Transverse colon (tissue), 4 donors: ENCODE data around the gene SMAD4. TPM values are rescaled to one million over a fixed set of nuclear protein-coding genes. Genes with fewer than 3 reads are reported as not detected.

Source experiments
- DNase-seq: peaks from one replicate; pipeline ENCODE4 v3.0.0-alpha.2; 2019
- H3K27ac ChIP-seq, 4 donors: fragments of 200-600 bp; sonication (generic); 2 replicates each; pipeline ENCODE4 v1.5.1; 2016 to 2018; ENCODE audit warnings: inconsistent platforms in 4 of 4
- H3K27me3 ChIP-seq: fragments of 200-600 bp; sonication (generic); 2 replicates; pipeline ENCODE4 v1.5.1; 2017; ENCODE audit warnings: inconsistent platforms
- H3K36me3 ChIP-seq, 4 donors: fragments of 200-600 bp; sonication (generic); 2 replicates each; pipeline ENCODE4 v1.5.1; 2017 to 2019; ENCODE audit warnings: inconsistent platforms in 4 of 4
- H3K4me1 ChIP-seq, 4 donors: fragments of 200-600 bp; sonication (generic); 2 replicates each; pipeline ENCODE4 v1.5.1; 2017 to 2020; ENCODE audit warnings: inconsistent platforms in 4 of 4
- H3K4me3 ChIP-seq, 4 donors: fragments of 200-600 bp; sonication (generic); 1 replicate in 1 of 4; 2 replicates in 3 of 4; pipeline versions ENCODE4 v1.5.1 to v1.6.1; 2017 to 2019; ENCODE audit warnings: inconsistent platforms in 4 of 4
- H3K9me3 ChIP-seq, 2 donors: fragments of 200-600 bp; sonication (generic); 2 replicates each; pipeline ENCODE4 v1.5.1; 2017 to 2019; ENCODE audit warnings: inconsistent platforms in 2 of 2
- EP300 ChIP-seq: sonication (generic); formaldehyde crosslinking; IDR thresholded peaks from one replicate; pipeline ENCODE4 v1.6.1; 2017; ENCODE audit warnings: antibody characterized with exemption, low read depth
- POLR2A ChIP-seq: fragments of 450-650 bp; IDR thresholded peaks from one replicate; pipeline ENCODE4 v1.6.1; 2016; ENCODE audit warnings: antibody characterized with exemption, mild to moderate bottlenecking, moderate library complexity
- POLR2AphosphoS5 ChIP-seq, 3 donors: sonication (generic); formaldehyde crosslinking; IDR thresholded peaks; one replicate each; pipeline ENCODE4 v1.6.1; 2016; ENCODE audit warnings: antibody characterized with exemption in 3 of 3
- WGBS, 2 donors: methylation state at CpG; one replicate each; pipeline ENCODE4 v1.1.5; 2018; ENCODE audit warnings: low coverage in 1 of 2; 5-methylcytosine and 5-hydroxymethylcytosine counted together
- in situ Hi-C, 4 donors: fragments of 200-750 bp; cut with MboI; loops; one replicate each; pipeline versions ENCODE4 v1.15.0 to v1.15.1; 2017; ENCODE audit warnings: low sequenced_read_pairs in 3 of 4, low pct_ligation_motif_present in 1 of 4, low pct_unique_long_range_greater_than_20kb in 1 of 4
- intact Hi-C: fragments of 100-400 bp; cut with DNase I; formaldehyde crosslinking; loops from one replicate; pipeline ENCODE4 v1.15.1; 2023; ENCODE audit warnings: low total_unique reads
- total RNA-seq, 4 donors: library from RNA; depleted of rRNA; stranded (reverse); fragments of >200 nt; gene quantifications; one replicate each; pipeline ENCODE4 v1.1.0, GENCODE V29; 2016
- TF ChIP-seq, protein P1 (sequence below), 5 experiments: fragments of 200-600 bp in 3 of 5; fragments of 450-650 bp in 2 of 5; sonication (generic) in 3 of 5; IDR thresholded peaks; 1 replicate in 2 of 5; 2 replicates in 3 of 5; pipeline ENCODE4 v1.5.1; 2016 to 2017; ENCODE audit warnings: antibody characterized with exemption in 5 of 5, inconsistent platforms in 3 of 5, mild to moderate bottlenecking in 2 of 5, moderate library complexity in 1 of 5

Gene SMAD4
- total RNA-seq, 4 donors from 2014 or later = 77.1 to 172 (median 85.6) TPM

DNA sequence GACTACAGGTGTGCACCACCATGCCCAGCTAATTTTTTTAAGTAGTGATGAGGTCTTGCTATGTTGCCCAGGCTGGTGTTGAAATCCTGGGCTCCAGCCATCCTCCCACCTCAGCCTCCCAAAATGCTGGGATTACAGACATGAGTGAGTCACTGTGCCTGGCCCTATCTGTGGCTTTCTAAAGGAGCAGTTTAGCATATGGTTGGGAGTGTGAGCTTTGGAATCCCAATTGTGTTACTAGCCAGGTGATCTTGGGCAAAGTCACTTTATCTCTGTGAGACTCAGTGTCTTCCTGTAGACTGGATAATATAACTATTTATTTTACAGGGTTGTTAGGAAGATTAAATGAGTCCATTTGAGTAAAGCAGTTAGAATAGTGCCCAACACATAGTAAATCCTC lies 19.8 kb upstream of the SMAD4 start:
- Histone ChIP-seq H3K27me3 (no peaks in the 10 kb centered on the region), H3K9me3 (no peaks in the 10 kb centered on the region), H3K4me3 (no peak overlapping the region), H3K36me3 (no peaks in the 10 kb centered on the region), H3K4me1 (peaks cover 0 to 17% (median 2%) of the 10 kb centered on the region in 4 donors), H3K27ac (no peak overlapping the region)
- intact Hi-C loops = no loop called here
- TF ChIP-seq POLR2AphosphoS5 (IDR thresholded peaks at IDR 0.05) (no peak), POLR2A (no peak), EP300 (no peak)
- TF ChIP-seq, protein P1, sequence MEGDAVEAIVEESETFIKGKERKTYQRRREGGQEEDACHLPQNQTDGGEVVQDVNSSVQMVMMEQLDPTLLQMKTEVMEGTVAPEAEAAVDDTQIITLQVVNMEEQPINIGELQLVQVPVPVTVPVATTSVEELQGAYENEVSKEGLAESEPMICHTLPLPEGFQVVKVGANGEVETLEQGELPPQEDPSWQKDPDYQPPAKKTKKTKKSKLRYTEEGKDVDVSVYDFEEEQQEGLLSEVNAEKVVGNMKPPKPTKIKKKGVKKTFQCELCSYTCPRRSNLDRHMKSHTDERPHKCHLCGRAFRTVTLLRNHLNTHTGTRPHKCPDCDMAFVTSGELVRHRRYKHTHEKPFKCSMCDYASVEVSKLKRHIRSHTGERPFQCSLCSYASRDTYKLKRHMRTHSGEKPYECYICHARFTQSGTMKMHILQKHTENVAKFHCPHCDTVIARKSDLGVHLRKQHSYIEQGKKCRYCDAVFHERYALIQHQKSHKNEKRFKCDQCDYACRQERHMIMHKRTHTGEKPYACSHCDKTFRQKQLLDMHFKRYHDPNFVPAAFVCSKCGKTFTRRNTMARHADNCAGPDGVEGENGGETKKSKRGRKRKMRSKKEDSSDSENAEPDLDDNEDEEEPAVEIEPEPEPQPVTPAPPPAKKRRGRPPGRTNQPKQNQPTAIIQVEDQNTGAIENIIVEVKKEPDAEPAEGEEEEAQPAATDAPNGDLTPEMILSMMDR (IDR thresholded peaks at IDR 0.05) = no peak
- in situ Hi-C loops = no loop called here
- no peak for DNase-seq

DNA sequence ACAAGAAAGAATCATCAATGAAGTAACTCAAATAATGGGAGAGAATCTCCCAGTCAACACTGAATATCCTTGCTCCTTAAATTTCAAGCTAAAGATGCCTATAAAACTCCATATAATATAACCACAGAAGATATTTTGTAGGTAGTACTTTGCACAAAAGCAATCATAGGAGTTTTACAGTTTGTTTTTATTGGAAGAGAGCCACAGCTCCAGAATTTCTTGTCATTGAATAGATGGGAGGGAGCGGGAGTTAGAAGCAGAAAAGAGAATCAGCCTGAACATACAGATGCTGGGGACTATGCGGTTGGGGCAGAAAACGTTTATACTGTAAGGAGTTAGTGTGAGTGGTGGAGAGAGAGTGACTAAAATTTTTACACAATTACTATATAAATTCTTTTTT lies 18.3 kb upstream of the SMAD4 start:
- intact Hi-C loops = no loop called here
- in situ Hi-C loops = no loop called here
- no peak overlapping the region for H3K27ac ChIP-seq
- 30 to 67% methylated on average over 3 of the region's 3 CpGs for WGBS, 2 donors
- H3K27me3 ChIP-seq = no peaks in the 10 kb centered on the region
- DNase-seq = no peak
- H3K36me3 ChIP-seq = no peaks in the 10 kb centered on the region
- no peak overlapping the region for H3K4me3 ChIP-seq
- TF ChIP-seq POLR2A (no peak), POLR2AphosphoS5 (IDR thresholded peaks at IDR 0.05) (no peak), EP300 (no peak)
- no peaks in the 10 kb centered on the region for H3K9me3 ChIP-seq
- H3K4me1 ChIP-seq = peaks cover 0 to 17% (median 2%) of the 10 kb centered on the region in 4 donors

DNA sequence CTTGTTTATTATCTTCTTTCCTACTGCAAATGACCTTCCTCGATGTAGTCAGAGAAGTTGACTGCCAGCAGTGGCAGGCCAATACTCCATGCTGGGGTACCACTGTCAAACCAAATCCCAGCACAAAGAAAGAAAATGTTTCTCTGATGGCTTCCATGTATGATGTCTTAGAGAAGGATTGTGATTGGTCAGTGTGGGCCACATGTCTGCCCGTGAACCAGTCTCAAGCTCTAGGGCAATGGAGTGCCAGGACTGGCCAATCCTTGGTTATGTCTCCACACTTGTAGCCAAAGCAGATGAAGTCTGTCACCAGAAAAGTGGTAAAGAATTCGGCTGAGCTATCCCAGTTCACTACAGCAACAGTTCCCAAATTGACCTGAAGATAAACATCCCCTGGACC lies 17.6 kb upstream of the SMAD4 start:
- intact Hi-C loops = no loop called here

DNA sequence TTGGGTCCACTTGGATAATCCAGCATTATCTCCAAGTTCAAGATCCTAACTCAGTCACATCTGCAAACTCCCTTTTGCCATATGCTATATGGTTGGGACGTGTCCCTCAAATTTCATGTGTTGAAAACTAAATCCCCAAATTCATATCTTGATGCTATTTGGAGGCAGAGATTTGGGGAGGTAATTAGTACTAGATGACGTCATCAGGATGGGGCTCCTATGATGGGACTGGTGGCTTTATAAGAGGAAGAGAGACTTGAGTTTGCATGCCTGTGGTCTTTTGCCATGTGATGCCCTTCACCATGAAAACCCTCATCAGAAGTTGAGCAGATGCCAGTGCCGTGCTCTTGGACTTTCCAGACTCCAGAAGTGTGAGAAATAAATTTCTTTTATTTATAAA lies 16.8 kb upstream of the SMAD4 start:
- WGBS, 2 donors = 86 to 100% methylated on average over 3 of the region's 3 CpGs
- in situ Hi-C loops (no loop called here), intact Hi-C loops (no loop called here)
- Histone ChIP-seq H3K4me3 (no peak overlapping the region), H3K27ac (no peak overlapping the region), H3K4me1 (peaks cover 0 to 17% (median 2%) of the 10 kb centered on the region in 4 donors), H3K9me3 (no peaks in the 10 kb centered on the region), H3K27me3 (no peaks in the 10 kb centered on the region), H3K36me3 (no peaks in the 10 kb centered on the region)
- DNase-seq = no peak
- TF ChIP-seq POLR2AphosphoS5 (IDR thresholded peaks at IDR 0.05) (no peak), POLR2A (no peak), EP300 (no peak)
- TF ChIP-seq, protein P1 (IDR thresholded peaks at IDR 0.05) = no peak

More for the DNA sequence above, 17.6 kb upstream of the SMAD4 start:
- no peak overlapping the region for H3K4me3 ChIP-seq
- no peaks in the 10 kb centered on the region for H3K36me3 ChIP-seq
- no peak for DNase-seq
- H3K9me3 ChIP-seq = no peaks in the 10 kb centered on the region
- peaks cover 0 to 17% (median 2%) of the 10 kb centered on the region in 4 donors for H3K4me1 ChIP-seq
- no peak overlapping the region for H3K27ac ChIP-seq
- in situ Hi-C loops = no loop called here
- 80 to 81% methylated on average over 1 to 3 of the region's 3 CpGs for WGBS, 2 donors
- no peaks in the 10 kb centered on the region for H3K27me3 ChIP-seq
- TF ChIP-seq EP300 (no peak), POLR2A (no peak)

DNA sequence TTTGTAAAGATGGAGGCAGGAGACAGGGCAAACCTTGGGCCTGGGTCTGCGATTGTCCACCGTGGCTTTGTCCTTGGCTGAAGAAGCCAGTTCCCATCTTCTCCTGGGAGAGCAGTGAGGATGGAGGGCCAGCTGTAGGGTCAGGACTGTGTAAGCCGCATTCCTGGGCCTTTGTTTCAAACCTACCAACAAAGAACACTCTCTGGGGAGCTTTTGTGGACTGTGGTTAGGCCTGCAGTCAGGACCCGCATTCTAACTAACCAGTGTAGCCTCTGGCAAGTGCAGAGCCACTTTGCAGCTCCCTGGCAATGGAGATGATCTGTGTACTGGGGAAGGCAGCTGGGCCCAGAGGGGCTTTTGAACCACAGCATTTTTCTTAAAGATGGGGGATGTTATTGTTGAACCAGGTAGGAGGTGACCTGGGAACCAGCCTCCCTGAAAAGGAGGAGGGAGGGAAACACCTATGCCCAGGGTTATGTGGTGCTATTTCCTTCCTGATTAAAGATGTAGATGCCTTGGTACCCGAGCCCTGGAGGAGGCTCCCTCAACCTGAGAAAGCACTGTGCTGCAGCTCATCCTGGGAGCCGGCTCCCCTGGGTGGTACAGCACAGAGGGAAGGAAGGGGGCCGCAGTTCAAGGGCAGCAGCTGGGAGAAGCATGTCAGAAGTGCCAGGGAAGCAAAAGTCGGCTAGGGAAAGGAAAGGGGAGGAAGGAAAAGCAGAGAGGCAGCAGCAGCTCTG lies 12.7 kb upstream of the SMAD4 start:
- H3K4me3 ChIP-seq = no peak overlapping the region

More for the DNA sequence above, 12.7 kb upstream of the SMAD4 start:
- Histone ChIP-seq H3K27ac (no peak overlapping the region), H3K27me3 (no peaks in the 10 kb centered on the region), H3K36me3 (no peaks in the 10 kb centered on the region), H3K9me3 (no peaks in the 10 kb centered on the region), H3K4me1 (no peaks in the 10 kb centered on the region)
- no peak for TF ChIP-seq POLR2AphosphoS5 (IDR thresholded peaks at IDR 0.05)
- no peak for TF ChIP-seq EP300
- TF ChIP-seq, protein P1 (IDR thresholded peaks at IDR 0.05) = no peak
- no peak for TF ChIP-seq POLR2A
- WGBS, 2 donors = 80 to 82% methylated on average over 2 to 8 of the region's 8 CpGs
- in situ Hi-C loops = no loop called here
- no peak for DNase-seq
- intact Hi-C loops = no loop called here
